ENCODE results near the gene SSR1. TPM values are rescaled to one million over a fixed set of nuclear protein-coding genes. Genes with fewer than 3 reads are reported as not detected.
"Not testable (repeated sequence)": the region's sequence is repeated elsewhere in the genome, so short reads cannot be mapped to it uniquely, and the experiment has no call there.

Gene SSR1
- total RNA-seq, 4 donors from 2014 or later: 39.5 to 122 (median 80.8) TPM

DNA sequence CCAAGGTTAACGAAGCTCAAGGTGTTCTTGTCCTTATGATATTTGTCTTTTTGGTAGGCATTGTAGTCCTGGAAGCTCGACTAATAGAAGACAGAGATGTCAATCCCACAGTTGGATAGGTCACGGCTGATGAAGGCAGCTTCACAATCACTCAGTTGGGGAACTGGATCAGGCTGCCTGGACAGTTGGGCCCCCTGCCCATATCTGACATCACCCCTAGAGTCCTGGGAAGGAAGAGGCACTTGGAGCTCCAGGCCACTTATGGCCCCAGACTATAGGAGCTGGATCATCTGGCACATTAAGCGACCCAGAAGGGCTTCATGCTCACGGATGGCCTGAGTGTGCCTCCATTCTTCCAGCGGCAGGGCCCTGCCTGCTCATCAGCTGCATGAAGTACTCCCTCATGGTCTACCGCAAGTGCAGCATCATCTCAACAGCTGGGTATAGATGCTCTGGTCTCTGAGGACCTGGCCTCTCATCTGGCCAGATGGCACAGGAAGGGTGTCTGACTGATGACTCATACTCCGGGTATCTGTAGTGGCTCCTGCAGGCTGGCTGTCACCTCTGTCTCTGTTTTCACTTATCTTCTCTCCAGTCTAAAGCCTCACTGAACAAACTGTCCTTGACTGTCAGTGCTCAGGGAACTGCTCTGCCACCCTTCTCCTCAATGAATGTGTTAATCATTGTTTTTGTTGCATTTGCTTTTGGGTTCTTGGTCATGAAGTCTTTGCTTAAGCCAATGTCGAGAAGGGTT lies 29.2 kb upstream of the SSR1 start:
- H3K27me3 ChIP-seq: peaks cover 0 to 4% (median 0%) of the 10 kb centered on the region in 4 donors
- H3K9me3 ChIP-seq: no peaks in the 10 kb centered on the region
- H3K4me1 ChIP-seq: peaks cover 0 to 3% (median 0%) of the 10 kb centered on the region in 3 donors
- DNase-seq: no peak
- TF ChIP-seq POLR2A (IDR thresholded peaks at IDR 0.05) (no peak), CTCF (IDR thresholded peaks at IDR 0.05) (no peak)
- no peaks in the 10 kb centered on the region for H3K36me3 ChIP-seq
- no peak overlapping the region for H3K27ac ChIP-seq
- no peak overlapping the region for H3K4me3 ChIP-seq
- intact Hi-C loops (cut with DNase I): no loop called here
- 72 to 85% methylated on average over 4 to 9 of the region's 9 CpGs for WGBS, 2 donors

GRCh38 chr6:7341271-7341670 lies 28.3 kb upstream of the SSR1 start:
- no peak overlapping the region for H3K27ac ChIP-seq
- H3K4me1 ChIP-seq: no peaks in the 10 kb centered on the region
- no peaks in the 10 kb centered on the region for H3K36me3 ChIP-seq
- DNase-seq: no peak
- no peak overlapping the region for H3K4me3 ChIP-seq
- no peak for TF ChIP-seq CTCF (IDR thresholded peaks at IDR 0.05)
- no peak for TF ChIP-seq POLR2A (IDR thresholded peaks at IDR 0.05)
- WGBS, 2 donors: 90 to 100% methylated on average over 2 to 3 of the region's 3 CpGs
- no peaks in the 10 kb centered on the region for H3K9me3 ChIP-seq
- peaks cover 0 to 4% (median 0%) of the 10 kb centered on the region in 4 donors for H3K27me3 ChIP-seq
- intact Hi-C loops (cut with DNase I): no loop called here

DNA sequence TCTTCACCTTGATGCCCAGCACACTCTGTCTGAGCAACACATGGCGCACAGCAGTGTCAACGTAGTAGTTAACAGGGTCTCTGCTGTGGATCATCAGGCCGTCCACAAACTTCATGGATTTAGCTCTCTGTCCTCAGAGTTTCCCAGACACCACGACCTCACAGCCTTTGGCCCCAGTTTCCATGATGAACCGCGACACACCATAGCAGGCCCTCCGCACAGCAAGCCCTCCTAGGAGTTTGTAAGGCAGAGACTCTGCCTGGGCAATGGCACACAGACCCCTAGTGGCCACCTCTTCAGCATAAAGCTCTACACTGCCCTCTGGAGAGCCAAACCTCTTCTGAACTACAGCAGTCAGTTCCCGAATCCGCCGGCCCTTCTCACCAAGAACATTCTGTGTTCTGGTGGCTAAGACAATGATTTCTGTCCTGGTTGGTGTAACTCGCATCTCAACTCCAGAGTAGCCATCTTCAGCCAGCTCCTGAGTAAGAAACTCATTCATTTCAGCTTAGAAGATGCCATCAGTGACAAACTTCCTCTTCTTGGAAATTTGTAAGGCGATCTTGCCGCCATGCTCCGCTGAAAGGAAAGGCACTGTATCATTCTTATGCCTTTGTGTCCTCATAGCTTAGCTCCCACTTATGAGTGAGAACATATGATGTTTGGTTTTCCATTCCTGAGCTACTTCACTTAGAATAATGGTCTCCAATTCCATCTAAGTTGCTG lies 26.2 kb upstream of the SSR1 start:
- H3K27me3 ChIP-seq; intact Hi-C loops (cut with DNase I); H3K4me3 ChIP-seq; DNase-seq; H3K27ac ChIP-seq; H3K36me3 ChIP-seq; H3K9me3 ChIP-seq; H3K4me1 ChIP-seq: not testable (repeated sequence)
- WGBS, 2 donors: 74 to 83% methylated on average over 9 to 13 of the region's 14 CpGs
- peak in 1 of 6 experiments; percentile 23 for TF ChIP-seq CTCF (IDR thresholded peaks at IDR 0.05)

- WGBS, 2 donors: 77 to 83% methylated on average over 2 of the region's 2 CpGs
- Histone ChIP-seq H3K9me3 (no peaks in the 10 kb centered on the region), H3K27ac (no peak overlapping the region), H3K27me3 (no peaks in the 10 kb centered on the region), H3K4me3 (no peak overlapping the region), H3K4me1 (peaks cover 0 to 1% (median 0%) of the 10 kb centered on the region in 3 donors), H3K36me3 (no peaks in the 10 kb centered on the region)
- TF ChIP-seq CTCF (IDR thresholded peaks at IDR 0.05) (no peak), POLR2A (IDR thresholded peaks at IDR 0.05) (no peak)
- intact Hi-C loops (cut with DNase I): no loop called here
- DNase-seq: no peak
Measured at GRCh38 chr6:7338031-7338430, 25.0 kb upstream of the SSR1 start.

DNA sequence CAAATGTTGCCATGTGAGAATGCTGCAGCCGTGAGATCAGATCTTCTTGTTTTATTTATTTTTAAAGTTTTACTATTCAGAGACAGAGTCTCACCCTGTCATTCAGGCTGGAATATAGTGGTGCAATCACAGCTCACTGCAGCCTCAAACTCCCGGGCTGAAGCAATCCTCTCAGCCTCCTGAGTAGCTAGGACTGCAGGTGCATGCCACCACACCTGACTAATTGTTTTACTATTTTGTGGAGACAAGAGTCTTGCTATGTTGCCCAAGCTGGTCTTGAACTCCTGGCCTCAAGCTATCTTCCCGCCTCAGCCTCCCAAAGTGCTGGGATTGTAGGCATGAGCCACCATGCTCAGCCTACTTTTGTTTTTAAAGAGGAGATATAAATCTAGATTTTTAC lies 22.5 kb upstream of the SSR1 start:
- intact Hi-C loops (cut with DNase I): no loop called here
- Histone ChIP-seq H3K36me3 (no peaks in the 10 kb centered on the region), H3K27me3 (no peaks in the 10 kb centered on the region), H3K9me3 (no peaks in the 10 kb centered on the region), H3K27ac (no peak overlapping the region), H3K4me3 (no peak overlapping the region), H3K4me1 (peaks cover 8 to 21% (median 12%) of the 10 kb centered on the region in 3 donors)
- no peak for DNase-seq
- TF ChIP-seq POLR2A (IDR thresholded peaks at IDR 0.05) (no peak), CTCF (IDR thresholded peaks at IDR 0.05) (no peak)
- 73 to 74% methylated on average over 3 of the region's 3 CpGs for WGBS, 2 donors

All from esophagus squamous epithelium (tissue), 5 donors.